ENCODE data around the gene IGFALS. TPM values are rescaled to one million over a fixed set of nuclear protein-coding genes. Genes with fewer than 3 reads are reported as not detected.

IGFALS gene
- total RNA-seq = under 1 TPM; 0.59 to 0.69 (median 0.64) TPM

GRCh38 chr16:1793578-1794220 is at the start of gene IGFALS:
IGFALS (minus strand) TSS chr16:1793705; CDS start chr16:1793652, 53 bp downstream.
- WGBS, 2 donors = 57 to 76% methylated on average over 4 to 24 of the region's 28 CpGs
- no peak for DNase-seq (ENCODE audit: low spot score in 2 of 2)
- no peak for TF ChIP-seq POLR2A (IDR thresholded peaks at IDR 0.05)
- no peak for TF ChIP-seq CTCF (IDR thresholded peaks at IDR 0.05)
- intact Hi-C loops (cut with DNase I; ENCODE audit: low total_unique reads) = no loop called here
- no peak within 1 kb of the TSS for H3K4me3 ChIP-seq (ENCODE audit: low read depth, poor library complexity, severe bottlenecking)

DNA sequence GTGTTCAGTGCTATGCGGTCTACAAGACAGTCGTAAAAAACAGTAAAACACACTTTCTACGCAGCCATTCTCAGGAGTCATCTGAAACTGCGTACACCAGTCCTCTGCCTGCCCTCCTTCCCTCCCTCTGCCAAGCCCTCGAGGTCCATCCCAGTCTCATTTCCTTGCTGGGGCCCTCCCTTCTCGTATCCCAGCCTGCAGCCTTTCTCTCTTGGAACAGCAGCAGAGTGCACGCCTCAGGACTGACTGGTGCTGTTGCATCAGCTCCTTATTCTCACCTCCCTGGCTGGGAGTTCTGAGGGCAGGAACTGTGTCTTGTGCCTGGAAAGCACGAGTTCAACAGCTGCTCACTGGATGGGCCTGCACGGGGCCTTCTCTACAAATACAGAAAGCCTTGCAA is 46.0 kb upstream of the IGFALS start:
- intact Hi-C loops (cut with DNase I; ENCODE audit: low total_unique reads) = no loop called here
- no peak overlapping the region for H3K4me3 ChIP-seq (ENCODE audit: low read depth, poor library complexity, severe bottlenecking)
- TF ChIP-seq CTCF (IDR thresholded peaks at IDR 0.05) (no peak), POLR2A (IDR thresholded peaks at IDR 0.05) (no peak)
- WGBS, 2 donors = 32 to 40% methylated on average over 9 of the region's 9 CpGs
- DNase-seq (ENCODE audit: low spot score in 2 of 2) = peak in 1 of 2 donors; percentile 40

GRCh38 chr16:1834096-1834495 is 40.6 kb upstream of the IGFALS start:
- H3K4me3 ChIP-seq (ENCODE audit: low read depth, poor library complexity, severe bottlenecking) = no peak overlapping the region
- DNase-seq (ENCODE audit: low spot score in 2 of 2) = no peak
- intact Hi-C loops (cut with DNase I; ENCODE audit: low total_unique reads) = no loop called here
- WGBS, 2 donors = 44 to 53% methylated on average over 5 of the region's 5 CpGs
- no peak for TF ChIP-seq CTCF (IDR thresholded peaks at IDR 0.05)
- TF ChIP-seq POLR2A (IDR thresholded peaks at IDR 0.05) = no peak

GRCh38 chr16:1832838-1833454 is 39.4 kb upstream of the IGFALS start:
- H3K4me3 ChIP-seq (ENCODE audit: low read depth, poor library complexity, severe bottlenecking) = no peak overlapping the region
- WGBS, 2 donors = 62 to 66% methylated on average over 9 of the region's 9 CpGs
- DNase-seq (ENCODE audit: low spot score in 2 of 2) = no peak
- no peak for TF ChIP-seq CTCF (IDR thresholded peaks at IDR 0.05)
- no peak for TF ChIP-seq POLR2A (IDR thresholded peaks at IDR 0.05)
- intact Hi-C loops (cut with DNase I; ENCODE audit: low total_unique reads) = no loop called here

GRCh38 chr16:1831186-1832075 is 37.9 kb upstream of the IGFALS start:
- TF ChIP-seq CTCF (IDR thresholded peaks at IDR 0.05) (no peak), POLR2A (IDR thresholded peaks at IDR 0.05) (no peak)
- H3K4me3 ChIP-seq (ENCODE audit: low read depth, poor library complexity, severe bottlenecking) = no peak overlapping the region
- intact Hi-C loops (cut with DNase I; ENCODE audit: low total_unique reads) = no loop called here
- DNase-seq (ENCODE audit: low spot score in 2 of 2) = no peak
- WGBS, 2 donors = 78 to 84% methylated on average over 19 of the region's 19 CpGs

Measured in lower leg skin (tissue), 4 donors.